B cell (primary cell): ENCODE data around the gene PIGQ. TPM values are rescaled to one million over a fixed set of nuclear protein-coding genes. Genes with fewer than 3 reads are reported as not detected.

Experiments used
- ATAC-seq: fragments of 200-7000 bp; cut with Tn5 transposase; one replicate; pipeline ENCODE4 v1.10.0; 2021; ENCODE audit warnings: low read depth, mild to moderate bottlenecking, moderate number of reproducible peaks, moderate library complexity
- CTCF ChIA-PET: fragments of 350-600 bp; sonication (Branson Sonifier 250); formaldehyde crosslinking; loops from one replicate; lab custom pipeline; 2021; ENCODE audit warnings: antibody characterized with exemption, inconsistent platforms; lab: Charles Lee
- POLR2A ChIA-PET: fragments of 350-600 bp; sonication (Branson Sonifier 250); formaldehyde crosslinking; loops from one replicate; lab custom pipeline; 2021; ENCODE audit warnings: antibody characterized with exemption; lab: Charles Lee
- DNase-seq: peaks from one replicate; pipeline ENCODE4 v3.0.0; 2013
- H2AFZ ChIP-seq: 2 replicates; pipeline ENCODE4 v1.6.1; 2012; ENCODE audit warnings: mild to moderate bottlenecking, low read depth, low read length; ENCODE audit not compliant: insufficient read depth, poor library complexity, severe bottlenecking
- H3K27ac ChIP-seq, 2 donors: 1 replicate in 1 of 2; 2 replicates in 1 of 2; pipeline ENCODE4 v1.5.1; 2012 to 2013; ENCODE audit warnings: low read length in 2 of 2, mild to moderate bottlenecking in 2 of 2, moderate library complexity in 1 of 2
- H3K27me3 ChIP-seq, 4 experiments: fragments of 200-600 bp in 1 of 4; sonication (generic) in 1 of 4; replicated peaks in 1 of 4; 1 replicate in 2 of 4; 2 replicates in 2 of 4; pipeline versions ENCODE4 v1.6.1 to v1.7.0; 2013 to 2016; ENCODE audit warnings: low read length in 3 of 4, mild to moderate bottlenecking in 2 of 4, mixed read lengths in 1 of 4, moderate library complexity in 1 of 4; ENCODE audit not compliant: insufficient read depth in 4 of 4, control insufficient read depth in 3 of 4; ENCODE audit errors: control extremely low read depth in 1 of 4
- H3K36me3 ChIP-seq, 2 experiments: replicated peaks in 1 of 2; 1 replicate in 1 of 2; 2 replicates in 1 of 2; pipeline versions ENCODE4 v1.6.1 to v1.7.1; 2013; ENCODE audit warnings: low read length in 1 of 2; ENCODE audit not compliant: insufficient read depth in 2 of 2, control insufficient read depth in 1 of 2; ENCODE audit errors: control extremely low read depth in 1 of 2, extremely low read depth in 1 of 2
- H3K4me1 ChIP-seq, 2 donors: fragments of 200-600 bp in 1 of 2; sonication (generic) in 1 of 2; 1 replicate in 1 of 2; 2 replicates in 1 of 2; pipeline versions ENCODE4 v1.5.1 to v1.6.1; 2013 to 2017; ENCODE audit warnings: low read length in 2 of 2; ENCODE audit not compliant: control insufficient read depth in 2 of 2, insufficient read depth in 2 of 2
- H3K4me2 ChIP-seq: replicated peaks from 2 replicates; pipeline ENCODE3; 2012; ENCODE audit warnings: mild to moderate bottlenecking, low read depth, low read length; ENCODE audit not compliant: poor library complexity, severe bottlenecking
- H3K4me3 ChIP-seq, 5 experiments: fragments of 200-600 bp in 1 of 5; sonication (generic) in 1 of 5; 1 replicate in 3 of 5; 2 replicates in 2 of 5; pipeline versions ENCODE4 v1.5.1 to v1.7.0; 2011 to 2016; ENCODE audit warnings: low read length in 4 of 5, mild to moderate bottlenecking in 4 of 5, low read depth in 2 of 5, control low read depth in 1 of 5, moderate library complexity in 1 of 5; ENCODE audit not compliant: insufficient read depth in 1 of 5; ENCODE audit errors: control extremely low read depth in 1 of 5, extremely low read depth in 1 of 5
- H3K79me2 ChIP-seq: fragments of 200-600 bp; sonication (generic); one replicate; pipeline ENCODE4 v1.6.0; 2016; ENCODE audit warnings: low read length; ENCODE audit not compliant: control insufficient read depth, insufficient read depth
- H3K9ac ChIP-seq: fragments of 200-600 bp; sonication (generic); 2 replicates; pipeline ENCODE4 v1.6.1; 2017; ENCODE audit warnings: mild to moderate bottlenecking, low read length, moderate library complexity
- H3K9me3 ChIP-seq, 3 donors: one replicate each; pipeline versions ENCODE4 v1.6.1 to v1.7.1; 2013; ENCODE audit warnings: low read length in 2 of 3; ENCODE audit not compliant: control insufficient read depth in 2 of 3, insufficient read depth in 1 of 3; ENCODE audit errors: control extremely low read depth in 1 of 3
- H4K20me1 ChIP-seq: 2 replicates; pipeline ENCODE4 v1.6.0; 2012; ENCODE audit warnings: mild to moderate bottlenecking, low read length; ENCODE audit not compliant: insufficient read depth, control insufficient read depth, poor library complexity, severe bottlenecking
- H3K27ac Mint-ChIP-seq: one replicate; pipeline ENCODE4 v1.8.0; 2021; ENCODE audit warnings: mixed read lengths
- H3K27me3 Mint-ChIP-seq: one replicate; pipeline ENCODE4 v1.8.0; 2021; ENCODE audit warnings: mixed read lengths
- H3K4me1 Mint-ChIP-seq: one replicate; pipeline ENCODE4 v1.8.0; 2021; ENCODE audit warnings: mixed read lengths
- H3K4me3 Mint-ChIP-seq: one replicate; pipeline ENCODE4 v1.8.0; 2021; ENCODE audit warnings: mixed read lengths
- H3K9me3 Mint-ChIP-seq: one replicate; pipeline ENCODE4 v1.8.0; 2022; ENCODE audit warnings: mixed read lengths; ENCODE audit not compliant: insufficient read depth
- CTCF ChIP-seq: fragments of 200-600 bp; IDR thresholded peaks from one replicate; pipeline ENCODE4 v1.8.0; 2022; ENCODE audit warnings: antibody characterized with exemption, mild to moderate bottlenecking
- EZH2 ChIP-seq: IDR thresholded peaks from 2 replicates; pipeline ENCODE4 v1.6.1; 2012; ENCODE audit warnings: borderline replicate concordance, low read depth, mild to moderate bottlenecking, moderate library complexity, low read length; ENCODE audit not compliant: insufficient read depth, poor library complexity, severe bottlenecking
- WGBS: methylation state at CpG from one replicate; pipeline ENCODE4 v1.1.5; 2013; ENCODE audit warnings: missing lambda C conversion rate; ENCODE audit not compliant: insufficient coverage; 5-methylcytosine and 5-hydroxymethylcytosine counted together
- intact Hi-C: fragments of 100-400 bp; cut with micrococcal nuclease; formaldehyde crosslinking; loops from one replicate; pipeline ENCODE4 v1.10.0; 2022
- polyA plus RNA-seq: library from polyadenylated mRNA; depleted of rRNA; stranded (reverse); fragments of >200 nt; gene quantifications from 2 replicates; pipeline ENCODE4 v1.2.3, GENCODE V29; 2012
- total RNA-seq, 2 donors: library from RNA; stranded (reverse); fragments of 120-200 nt in 1 of 2; gene quantifications; 1 replicate in 1 of 2; 2 replicates in 1 of 2; pipeline versions ENCODE4 v1.2.3 to v1.2.4, GENCODE V29; 2013 to 2022

The PIGQ gene
- total and polyA plus RNA-seq, 2 donors (not counting 1 experiment from before 2014, with no cell fraction given), result 56.9 to 68.5 TPM

- peaks cover 0 to 4% of the 10 kb centered on the region in 2 experiments for H3K36me3 ChIP-seq
- H3K27me3 ChIP-seq, result peaks cover 0 to 21% (median 6%) of the 10 kb centered on the region in 4 experiments
- H3K27me3 Mint-ChIP-seq, result peaks cover 4% of the 10 kb centered on the region
- peaks cover 0 to 7% (median 0%) of the 10 kb centered on the region in 3 donors for H3K9me3 ChIP-seq
- ATAC-seq (no peak), DNase-seq (no peak)
- H3K4me3 Mint-ChIP-seq, result no peak overlapping the region
- H4K20me1 ChIP-seq, result no peaks in the 10 kb centered on the region
- intact Hi-C loops, result no loop called here
- no peak overlapping the region for H3K27ac ChIP-seq
- POLR2A ChIA-PET, result no interaction called here
- no peaks in the 10 kb centered on the region for H3K9me3 Mint-ChIP-seq
- no peak overlapping the region for H3K27ac Mint-ChIP-seq
- H2AFZ ChIP-seq, result no peak overlapping the region
- H3K4me2 ChIP-seq, result no peak overlapping the region
- peaks cover 3 to 6% of the 10 kb centered on the region in 2 donors for H3K4me1 ChIP-seq
- TF ChIP-seq EZH2 (no peak), CTCF (no peak)
- H3K4me3 ChIP-seq, result no peak overlapping the region
- H3K79me2 ChIP-seq, result no peaks in the 10 kb centered on the region
- 90% methylated on average over 21 of the region's 32 CpGs for WGBS
- H3K4me1 Mint-ChIP-seq, result no peaks in the 10 kb centered on the region
- CTCF ChIA-PET, result no interaction called here
- no peak overlapping the region for H3K9ac ChIP-seq
These were observed 14.0 kb upstream of the PIGQ start for GRCh38 chr16:555528-556473.
